ENCODE results near the gene ZFAND3. TPM values are rescaled to one million over a fixed set of nuclear protein-coding genes. Genes with fewer than 3 reads are reported as not detected.

ZFAND3 gene
- total RNA-seq, 1 experiment from 2014 or later, result 47.2 TPM

DNA sequence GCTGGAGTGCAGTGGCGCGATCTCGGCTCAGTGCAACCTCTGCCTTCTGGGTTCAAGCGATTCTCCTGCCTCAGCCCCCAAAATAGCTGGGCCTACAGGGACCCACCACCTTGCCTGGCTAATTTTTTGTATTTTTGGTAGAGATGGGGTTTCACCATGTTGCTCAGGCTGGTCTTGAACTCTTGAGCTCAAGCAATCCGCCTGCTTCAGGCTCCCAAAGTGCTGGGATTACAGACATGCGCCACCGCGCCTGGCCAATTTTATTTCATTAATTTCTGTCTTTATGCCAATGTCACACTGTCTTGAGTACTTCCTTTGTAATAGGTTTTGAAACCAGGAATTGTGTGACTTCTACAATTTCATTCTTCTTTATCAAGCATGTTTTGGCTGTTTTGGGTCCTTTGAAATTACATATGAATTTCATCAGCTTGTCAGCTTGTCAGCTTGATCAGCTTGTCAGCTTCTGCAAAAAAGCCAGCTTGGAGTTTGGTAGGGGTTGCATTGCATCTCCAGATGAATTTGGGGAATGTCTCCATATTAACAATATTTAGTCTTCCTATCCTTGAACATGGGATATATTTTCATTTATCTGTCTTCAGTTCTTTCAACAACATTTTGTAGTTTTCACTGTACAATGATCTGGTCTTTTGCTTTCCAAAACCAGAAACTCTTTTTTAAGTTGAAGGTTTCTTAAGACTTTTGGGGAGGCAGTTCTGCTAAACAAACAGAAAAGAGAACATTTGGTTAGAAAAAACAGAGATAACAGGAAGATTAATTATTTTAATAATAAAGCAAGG is 20.8 kb downstream of the ZFAND3 start:
- Histone ChIP-seq H2AFZ (ENCODE audit: low read depth, low read length, poor library complexity, severe bottlenecking) (no peak overlapping the region), H4K20me1 (ENCODE audit: insufficient read depth) (peaks cover 20% of the 10 kb centered on the region; the same call in 1 of the 2 replicates), H3K27ac (ENCODE audit: low read depth, low read length) (no peak overlapping the region), H3K36me3 (ENCODE audit: control insufficient read depth in 1 of 2, insufficient read depth in 2 of 2, low read length in 2 of 2) (no peaks in the 10 kb centered on the region), H3K79me2 (ENCODE audit: insufficient read depth, low read length) (peaks cover 93% of the 10 kb centered on the region), H3K9me3 (ENCODE audit: control insufficient read depth in 1 of 2, insufficient read depth in 1 of 2, low read depth in 1 of 2, low read length in 2 of 2) (no peaks in the 10 kb centered on the region), H3K9ac (ENCODE audit: low read length) (no peak overlapping the region), H3K4me2 (ENCODE audit: low read length) (no peak overlapping the region), H3K27me3 (ENCODE audit: insufficient read depth, low read length) (no peaks in the 10 kb centered on the region), H3K4me3 (replicated peaks in 1 of 2; ENCODE audit: low read depth in 1 of 2, low read length in 2 of 2) (no peak overlapping the region), H3K9me2 (ENCODE audit: insufficient read depth) (no peaks in the 10 kb centered on the region), H3K4me1 (ENCODE audit: control insufficient read depth in 1 of 2, insufficient read depth in 2 of 2, low read length in 2 of 2) (no peaks in the 10 kb centered on the region)
- no peak for ATAC-seq
- POLR2A ChIA-PET, result no interaction called here
- CTCF ChIA-PET, result no interaction called here
- no peak for DNase-seq (ENCODE audit: low read depth, low spot score)
- RAD21 ChIA-PET (ENCODE audit: low non-redundant PET in 1 of 2, low total read pairs in 2 of 2, uncharacterized antibody in 2 of 2, unreplicated experiment in 2 of 2), result no interaction called here
- BruUV-seq (replicated peaks), result no TSS peak
- intact Hi-C loops (cut with micrococcal nuclease), result no loop called here
- TF ChIP-seq ZFX (IDR thresholded peaks at IDR 0.05) (no peak), YY1 (IDR thresholded peaks at IDR 0.05; ENCODE audit: extremely low read depth, insufficient replicate concordance, low read depth, low read length) (no peak), SIN3A (IDR thresholded peaks at IDR 0.05; ENCODE audit: low read depth) (no peak), RAD21 (IDR thresholded peaks at IDR 0.05; ENCODE audit: low read depth) (no peak), ELF1 (IDR thresholded peaks at IDR 0.05; ENCODE audit: borderline replicate concordance, low read depth) (no peak), EGR1 (IDR thresholded peaks at IDR 0.05; ENCODE audit: low read depth) (no peak), TCF7L2 (IDR thresholded peaks at IDR 0.05; ENCODE audit: borderline replicate concordance, extremely low read depth, insufficient read depth, insufficient read length) (no peak), POLR2AphosphoS5 (IDR thresholded peaks at IDR 0.05; ENCODE audit: low read depth, low read length) (no peak), EZH2phosphoT487 (IDR thresholded peaks at IDR 0.05; ENCODE audit: borderline replicate concordance) (no peak), CEBPB (IDR thresholded peaks at IDR 0.05; ENCODE audit: low read depth) (no peak), SP1 (IDR thresholded peaks at IDR 0.05; ENCODE audit: low read depth) (no peak), POLR2A (IDR thresholded peaks at IDR 0.05; ENCODE audit: borderline replicate concordance, extremely low read depth, insufficient read depth, insufficient read length) (no peak), JUND (IDR thresholded peaks at IDR 0.05) (no peak), EZH2 (IDR thresholded peaks at IDR 0.05) (no peak), CBX3 (IDR thresholded peaks at IDR 0.05; ENCODE audit: low read depth) (no peak), ZNF274 (IDR thresholded peaks at IDR 0.05; ENCODE audit: low read depth, low read length) (no peak), FOSL1 (IDR thresholded peaks at IDR 0.05; ENCODE audit: low read depth) (no peak)
- TF ChIP-seq, protein P1, sequence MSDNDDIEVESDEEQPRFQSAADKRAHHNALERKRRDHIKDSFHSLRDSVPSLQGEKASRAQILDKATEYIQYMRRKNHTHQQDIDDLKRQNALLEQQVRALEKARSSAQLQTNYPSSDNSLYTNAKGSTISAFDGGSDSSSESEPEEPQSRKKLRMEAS (IDR thresholded peaks at IDR 0.05), result no peak
- TF ChIP-seq, protein P2, sequence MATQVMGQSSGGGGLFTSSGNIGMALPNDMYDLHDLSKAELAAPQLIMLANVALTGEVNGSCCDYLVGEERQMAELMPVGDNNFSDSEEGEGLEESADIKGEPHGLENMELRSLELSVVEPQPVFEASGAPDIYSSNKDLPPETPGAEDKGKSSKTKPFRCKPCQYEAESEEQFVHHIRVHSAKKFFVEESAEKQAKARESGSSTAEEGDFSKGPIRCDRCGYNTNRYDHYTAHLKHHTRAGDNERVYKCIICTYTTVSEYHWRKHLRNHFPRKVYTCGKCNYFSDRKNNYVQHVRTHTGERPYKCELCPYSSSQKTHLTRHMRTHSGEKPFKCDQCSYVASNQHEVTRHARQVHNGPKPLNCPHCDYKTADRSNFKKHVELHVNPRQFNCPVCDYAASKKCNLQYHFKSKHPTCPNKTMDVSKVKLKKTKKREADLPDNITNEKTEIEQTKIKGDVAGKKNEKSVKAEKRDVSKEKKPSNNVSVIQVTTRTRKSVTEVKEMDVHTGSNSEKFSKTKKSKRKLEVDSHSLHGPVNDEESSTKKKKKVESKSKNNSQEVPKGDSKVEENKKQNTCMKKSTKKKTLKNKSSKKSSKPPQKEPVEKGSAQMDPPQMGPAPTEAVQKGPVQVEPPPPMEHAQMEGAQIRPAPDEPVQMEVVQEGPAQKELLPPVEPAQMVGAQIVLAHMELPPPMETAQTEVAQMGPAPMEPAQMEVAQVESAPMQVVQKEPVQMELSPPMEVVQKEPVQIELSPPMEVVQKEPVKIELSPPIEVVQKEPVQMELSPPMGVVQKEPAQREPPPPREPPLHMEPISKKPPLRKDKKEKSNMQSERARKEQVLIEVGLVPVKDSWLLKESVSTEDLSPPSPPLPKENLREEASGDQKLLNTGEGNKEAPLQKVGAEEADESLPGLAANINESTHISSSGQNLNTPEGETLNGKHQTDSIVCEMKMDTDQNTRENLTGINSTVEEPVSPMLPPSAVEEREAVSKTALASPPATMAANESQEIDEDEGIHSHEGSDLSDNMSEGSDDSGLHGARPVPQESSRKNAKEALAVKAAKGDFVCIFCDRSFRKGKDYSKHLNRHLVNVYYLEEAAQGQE (IDR thresholded peaks at IDR 0.05; ENCODE audit: low read depth), result no peak
- TF ChIP-seq, protein P3, sequence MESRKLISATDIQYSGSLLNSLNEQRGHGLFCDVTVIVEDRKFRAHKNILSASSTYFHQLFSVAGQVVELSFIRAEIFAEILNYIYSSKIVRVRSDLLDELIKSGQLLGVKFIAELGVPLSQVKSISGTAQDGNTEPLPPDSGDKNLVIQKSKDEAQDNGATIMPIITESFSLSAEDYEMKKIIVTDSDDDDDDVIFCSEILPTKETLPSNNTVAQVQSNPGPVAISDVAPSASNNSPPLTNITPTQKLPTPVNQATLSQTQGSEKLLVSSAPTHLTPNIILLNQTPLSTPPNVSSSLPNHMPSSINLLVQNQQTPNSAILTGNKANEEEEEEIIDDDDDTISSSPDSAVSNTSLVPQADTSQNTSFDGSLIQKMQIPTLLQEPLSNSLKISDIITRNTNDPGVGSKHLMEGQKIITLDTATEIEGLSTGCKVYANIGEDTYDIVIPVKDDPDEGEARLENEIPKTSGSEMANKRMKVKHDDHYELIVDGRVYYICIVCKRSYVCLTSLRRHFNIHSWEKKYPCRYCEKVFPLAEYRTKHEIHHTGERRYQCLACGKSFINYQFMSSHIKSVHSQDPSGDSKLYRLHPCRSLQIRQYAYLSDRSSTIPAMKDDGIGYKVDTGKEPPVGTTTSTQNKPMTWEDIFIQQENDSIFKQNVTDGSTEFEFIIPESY (IDR thresholded peaks at IDR 0.05; ENCODE audit: extremely low read depth, insufficient replicate concordance, low read length), result no peak
